ENCODE results near the gene ABCC4. TPM values are rescaled to one million over a fixed set of nuclear protein-coding genes. Genes with fewer than 3 reads are reported as not detected.

Gene ABCC4
- polyA plus RNA-seq, 1 donor from 2014 or later, result 2.4 TPM

- Histone ChIP-seq H3K4me3 (ENCODE audit: low read length) (no peak overlapping the region), H3K79me2 (replicated peaks; ENCODE audit: insufficient read depth, low read length) (no peaks in the 10 kb centered on the region), H3K4me2 (ENCODE audit: low read length) (no peak overlapping the region), H3K36me3 (ENCODE audit: insufficient read depth, low read length) (no peaks in the 10 kb centered on the region), H3K27me3 (ENCODE audit: insufficient read depth, low read depth, low read length) (no peaks in the 10 kb centered on the region), H4K20me1 (ENCODE audit: insufficient read depth) (no peaks in the 10 kb centered on the region), H3K9me3 (ENCODE audit: low read length) (no peaks in the 10 kb centered on the region), H2AFZ (ENCODE audit: low read depth, low read length) (no peak overlapping the region), H3F3A (ENCODE audit: insufficient read depth, low read length, poor library complexity, severe bottlenecking) (no peaks in the 10 kb centered on the region), H3K9me2 (ENCODE audit: insufficient read depth, low read length) (no peaks in the 10 kb centered on the region), H3K9ac (ENCODE audit: low read length) (no peak overlapping the region), H3K27ac (ENCODE audit: low read length) (peak overlapping the region; percentile 10)
- TF ChIP-seq EP300 (conservative IDR thresholded peaks at IDR 0.05; ENCODE audit: poor library complexity, severe bottlenecking) (no peak), SMC3 (conservative IDR thresholded peaks at IDR 0.05; ENCODE audit: poor library complexity) (no peak), MXI1 (conservative IDR thresholded peaks at IDR 0.05; ENCODE audit: poor library complexity, severe bottlenecking) (no peak), RAD21 (conservative IDR thresholded peaks at IDR 0.05) (no peak), CTCF (IDR thresholded peaks at IDR 0.05; ENCODE audit: poor library complexity, severe bottlenecking) (no peak), TAF1 (IDR thresholded peaks at IDR 0.05; ENCODE audit: low read depth) (no peak), REST (IDR thresholded peaks at IDR 0.05; ENCODE audit: borderline replicate concordance) (no peak), EZH2 (IDR thresholded peaks at IDR 0.05; ENCODE audit: borderline replicate concordance, insufficient read depth, low read length, poor library complexity, severe bottlenecking) (no peak), POLR2AphosphoS5 (IDR thresholded peaks at IDR 0.05) (no peak)
Observed at GRCh38 chr13:94994506-94994905, 306.7 kb downstream of the ABCC4 start.

GRCh38 chr13:94993616-94994015, 307.6 kb downstream of the ABCC4 start:
- no peaks in the 10 kb centered on the region for H3K27me3 ChIP-seq (ENCODE audit: insufficient read depth, low read depth, low read length)
- H2AFZ ChIP-seq (ENCODE audit: low read depth, low read length), result no peak overlapping the region
- H3K79me2 ChIP-seq (replicated peaks; ENCODE audit: insufficient read depth, low read length), result no peaks in the 10 kb centered on the region
- no peak overlapping the region for H3K4me3 ChIP-seq (ENCODE audit: low read length)
- no peaks in the 10 kb centered on the region for H3K36me3 ChIP-seq (ENCODE audit: insufficient read depth, low read length)
- TF ChIP-seq EP300 (conservative IDR thresholded peaks at IDR 0.05; ENCODE audit: poor library complexity, severe bottlenecking), result no peak
- TF ChIP-seq REST (IDR thresholded peaks at IDR 0.05; ENCODE audit: borderline replicate concordance), result no peak
- TF ChIP-seq EZH2 (IDR thresholded peaks at IDR 0.05; ENCODE audit: borderline replicate concordance, insufficient read depth, low read length, poor library complexity, severe bottlenecking), result no peak
- no peak for TF ChIP-seq RAD21 (conservative IDR thresholded peaks at IDR 0.05)
- no peak for TF ChIP-seq MXI1 (conservative IDR thresholded peaks at IDR 0.05; ENCODE audit: poor library complexity, severe bottlenecking)
- no peak for TF ChIP-seq TAF1 (IDR thresholded peaks at IDR 0.05; ENCODE audit: low read depth)
- TF ChIP-seq CTCF (IDR thresholded peaks at IDR 0.05; ENCODE audit: poor library complexity, severe bottlenecking), result no peak
- no peak for TF ChIP-seq SMC3 (conservative IDR thresholded peaks at IDR 0.05; ENCODE audit: poor library complexity)
- TF ChIP-seq POLR2AphosphoS5 (IDR thresholded peaks at IDR 0.05), result no peak
- no peaks in the 10 kb centered on the region for H3K9me3 ChIP-seq (ENCODE audit: low read length)
- no peak overlapping the region for H3K27ac ChIP-seq (ENCODE audit: low read length)
- no peak overlapping the region for H3K9ac ChIP-seq (ENCODE audit: low read length)
- no peaks in the 10 kb centered on the region for H3K9me2 ChIP-seq (ENCODE audit: insufficient read depth, low read length)
- no peaks in the 10 kb centered on the region for H4K20me1 ChIP-seq (ENCODE audit: insufficient read depth)
- H3F3A ChIP-seq (ENCODE audit: insufficient read depth, low read length, poor library complexity, severe bottlenecking), result no peaks in the 10 kb centered on the region
- no peak overlapping the region for H3K4me2 ChIP-seq (ENCODE audit: low read length)

All from neural cell (in vitro differentiated cells).